A549 (cell line): Measurements from ENCODE around the gene MED12L. TPM values are rescaled to one million over a fixed set of nuclear protein-coding genes. Genes with fewer than 3 reads are reported as not detected.

Source experiments
- ATAC-seq, 2 experiments: fragments of 200-7000 bp in 1 of 2; fragments of >200 bp in 1 of 2; cut with Nextera tagmentation in 1 of 2; cut with Tn5 transposase in 1 of 2; 3 replicates each; pipeline versions ENCODE4 v1.8.0 to v1.9.1; 2018 to 2020; ENCODE audit warnings: mild to moderate bottlenecking in 1 of 2, moderate library complexity in 1 of 2
- CTCF ChIA-PET: fragments of 300-600 bp; sonication (Branson Sonifier 250); formaldehyde crosslinking; extraction: SDS; loops from one replicate; lab custom pipeline; 2021; ENCODE audit warnings: antibody characterized with exemption, inconsistent platforms; lab: Yijun Ruan, JAX
- POLR2A ChIA-PET: fragments of 350-600 bp; formaldehyde crosslinking; extraction: SDS; loops from one replicate; lab custom pipeline; 2021; ENCODE audit warnings: antibody characterized with exemption, inconsistent platforms; lab: Yijun Ruan, JAX
- DNase-seq, 2 experiments: peaks; one replicate each; pipeline versions ENCODE4 v3.0.0 to v3.0.0-alpha.2; 2011 to 2016; ENCODE audit warnings: low read depth in 1 of 2, low spot score in 1 of 2
- FAIRE-seq: peaks from 2 replicates; lab custom pipeline; 2011; peaks lifted over from hg19 to GRCh38; lab: Jason Lieb, UNC
- H3K27ac ChIP-seq, 2 experiments: fragments of >200 bp; sonication (Bioruptor Twin); formaldehyde crosslinking; 3 replicates each; pipeline ENCODE4 v1.5.1; 2016 to 2017
- H3K4me1 ChIP-seq: fragments of >200 bp; sonication (Bioruptor Twin); formaldehyde crosslinking; 3 replicates; pipeline ENCODE4 v1.6.1; 2016
- H3K4me2 ChIP-seq: fragments of >200 bp; sonication (Bioruptor Twin); formaldehyde crosslinking; 3 replicates; pipeline ENCODE4 v1.6.1; 2016
- H3K4me3 ChIP-seq: fragments of >200 bp; sonication (Bioruptor Twin); formaldehyde crosslinking; 3 replicates; pipeline ENCODE4 v1.5.1; 2016
- H3K9me3 ChIP-seq: fragments of >200 bp; sonication (Bioruptor Twin); formaldehyde crosslinking; 3 replicates; pipeline ENCODE4 v1.6.1; 2016
- CEBPB ChIP-seq, 2 experiments: fragments of >200 bp in 1 of 2; sonication (Bioruptor Twin) in 1 of 2; formaldehyde crosslinking in 1 of 2; IDR thresholded peaks; 2 replicates each; pipeline ENCODE4 v1.6.1; 2012 to 2016
- CTCF ChIP-seq: fragments of >200 bp; sonication (Bioruptor Twin); formaldehyde crosslinking; IDR thresholded peaks from 3 replicates; pipeline ENCODE4 v1.5.1; 2016
- EHF ChIP-seq: fragments of 250-450 bp; sonication (Bioruptor Pico); IDR thresholded peaks from 2 replicates; pipeline ENCODE4 v1.5.0; 2020; ENCODE audit warnings: mild to moderate bottlenecking
- GATA3 ChIP-seq: IDR thresholded peaks from 2 replicates; pipeline ENCODE4 v1.6.1; 2012; ENCODE audit warnings: borderline replicate concordance
- HDAC2 ChIP-seq: fragments of 200-600 bp; sonication (generic); IDR thresholded peaks from 2 replicates; pipeline ENCODE4 v1.6.1; 2016
- HEYL ChIP-seq: fragments of 250-450 bp; sonication (Bioruptor Pico); IDR thresholded peaks from 2 replicates; pipeline ENCODE4 v1.8.0; 2021; ENCODE audit warnings: mild to moderate bottlenecking, moderate library complexity
- HMGXB4 ChIP-seq: fragments of 250-450 bp; sonication (Bioruptor Pico); IDR thresholded peaks from 2 replicates; pipeline ENCODE4 v1.5.0; 2021; ENCODE audit warnings: mild to moderate bottlenecking, moderate library complexity, borderline replicate concordance
- HOXB5 ChIP-seq: fragments of 250-450 bp; sonication (Bioruptor Pico); IDR thresholded peaks from 2 replicates; pipeline ENCODE4 v1.5.0; 2020; ENCODE audit warnings: mild to moderate bottlenecking, moderate library complexity
- NFE2L2 ChIP-seq: fragments of 150-350 bp; conservative IDR thresholded peaks from 2 replicates; pipeline ENCODE4 v1.6.1; 2014; ENCODE audit warnings: low read length
- POLR2AphosphoS2 ChIP-seq: conservative IDR thresholded peaks from 2 replicates; pipeline ENCODE4 v1.6.1; 2012; ENCODE audit warnings: low read length, improper control_type of control experiment, inconsistent platforms
- RAD21 ChIP-seq, 2 experiments: fragments of >200 bp in 1 of 2; sonication (Bioruptor Twin) in 1 of 2; formaldehyde crosslinking in 1 of 2; IDR thresholded peaks in 1 of 2; conservative IDR thresholded peaks in 1 of 2; 2 replicates in 1 of 2; 3 replicates in 1 of 2; pipeline ENCODE4 v1.6.1; 2012 to 2018; ENCODE audit warnings: inconsistent platforms in 1 of 2
- REST ChIP-seq: fragments of 200-600 bp; sonication (generic); IDR thresholded peaks from 2 replicates; pipeline ENCODE4 v1.6.1; 2016; ENCODE audit warnings: antibody characterized with exemption, mild to moderate bottlenecking, moderate library complexity
- SMC3 ChIP-seq: fragments of >200 bp; sonication (Bioruptor Twin); formaldehyde crosslinking; IDR thresholded peaks from 3 replicates; pipeline ENCODE4 v1.6.1; 2018; ENCODE audit warnings: inconsistent platforms
- ZSCAN20 ChIP-seq: fragments of 250-450 bp; sonication (Bioruptor Pico); IDR thresholded peaks from 2 replicates; pipeline ENCODE4 v1.8.0; 2022; ENCODE audit warnings: mild to moderate bottlenecking, moderate library complexity
- WGBS: methylation state at CpG from one replicate; pipeline ENCODE4 v1.1.6; 2017; ENCODE audit errors: missing lambda C conversion rate; 5-methylcytosine and 5-hydroxymethylcytosine counted together
- polyA plus RNA-seq, 4 experiments: library from polyadenylated mRNA; depleted of rRNA in 3 of 4; stranded (reverse); fragments of >200 nt; fragmentation: RNase III in 1 of 4; extraction: RNeasy Plus Mini Kit Qiagen cat#74134 plus additional on column Dnase treatment in 1 of 4; gene quantifications; 2 replicates in 3 of 4; 3 replicates in 1 of 4; pipeline ENCODE4 v1.2.3, GENCODE V29; 2011 to 2017

Gene MED12L
- polyA plus RNA-seq, 2 of the 4 experiments (the other 2 are of a cell fraction) = 0.32 to 0.63 TPM

GRCh38 chr3:151421938-151422337 lies 336.5 kb downstream of the MED12L start:
- CTCF ChIA-PET = no interaction called here
- peak in 1 of 2 experiments; percentile 12; a peak in 1 of 5 replicates for TF ChIP-seq RAD21 (conservative IDR thresholded peaks at IDR 0.05 in 1 of 2, IDR thresholded peaks at IDR 0.05 in 1 of 2)
- TF ChIP-seq EHF (CRISPR knock-in tag) = no peak
- TF ChIP-seq NFE2L2 = no peak

GRCh38 chr3:151423091-151423490 lies 337.6 kb downstream of the MED12L start:
- Histone ChIP-seq H3K4me1 (peaks cover 16% of the 10 kb centered on the region), H3K9me3 (no peaks in the 10 kb centered on the region), H3K27ac (no peak overlapping the region), H3K4me2 (no peak overlapping the region), H3K4me3 (no peak overlapping the region)
- CTCF ChIA-PET = interaction anchor here (0.7 kb wide), 1 partner anchor 134 kb away, joined by 5 read pairs; no protein-coding TSS in a partner anchor
- DNase-seq (no peak), ATAC-seq (no peak), FAIRE-seq (no peak)
- POLR2A ChIA-PET = interaction anchor here (0.7 kb wide), 1 partner anchor 63 kb away, joined by 6 read pairs; no protein-coding TSS in a partner anchor
- 76% methylated on average over 5 of the region's 5 CpGs for WGBS
- TF ChIP-seq HOXB5 (CRISPR knock-in tag) = no peak
- TF ChIP-seq NFE2L2 = no peak
- TF ChIP-seq ZSCAN20 (CRISPR knock-in tag) = no peak
- no peak for TF ChIP-seq REST
- TF ChIP-seq HDAC2 = no peak
- TF ChIP-seq HEYL (CRISPR knock-in tag) = no peak
- TF ChIP-seq HMGXB4 (CRISPR knock-in tag) = no peak
- no peak for TF ChIP-seq GATA3
- no peak for TF ChIP-seq CEBPB (IDR thresholded peaks at IDR 0.05)

More at GRCh38 chr3:151421938-151422337, 336.5 kb downstream of the MED12L start:
- WGBS = 75% methylated on average over 4 of the region's 4 CpGs
- Histone ChIP-seq H3K4me1 (peaks cover 16% of the 10 kb centered on the region), H3K9me3 (no peaks in the 10 kb centered on the region), H3K4me3 (no peak overlapping the region), H3K4me2 (no peak overlapping the region), H3K27ac (no peak overlapping the region)
- POLR2A ChIA-PET = no interaction called here
- no peak for FAIRE-seq
- no peak for DNase-seq
- peak in 1 of 2 experiments; percentile 55; a peak in 2 of 6 replicates for ATAC-seq

- ChIA-PET POLR2A (no interaction called here), CTCF (interaction anchor here (0.7 to 4.6 kb wide), 5 partner anchors 13 to 595 kb away, joined by 3 to 24 read pairs (median 4); no protein-coding TSS in a partner anchor)
- Histone ChIP-seq H3K4me3 (no peak overlapping the region), H3K27ac (peak overlapping the region in 1 of 2 experiments; percentile 26; a peak in 1 of 6 replicates), H3K4me2 (peak overlapping the region; percentile 77; the same call in 1 of the 3 replicates), H3K9me3 (no peaks in the 10 kb centered on the region), H3K4me1 (peaks cover 16% of the 10 kb centered on the region)
- FAIRE-seq = no peak
- 38% methylated on average over 4 of the region's 4 CpGs for WGBS
- ATAC-seq = peak; percentile 11 to 35; a peak in 3 of 6 replicates
- TF ChIP-seq RAD21 (conservative IDR thresholded peaks at IDR 0.05 in 1 of 2, IDR thresholded peaks at IDR 0.05 in 1 of 2) (peak in 1 of 2 experiments; percentile 28; a peak in 2 of 5 replicates), CTCF (peak; percentile 50), SMC3 (0 out of 3 replicates have a peak, but pooled peaks have one; percentile 19), GATA3 (no peak), POLR2AphosphoS2 (no peak)
- DNase-seq = peak in 1 of 2 experiments; percentile 12
Measured at GRCh38 chr3:151425627-151426340, 340.3 kb downstream of the MED12L start.
